K562 (cell line): ENCODE results near the gene CEP295NL. TPM values are rescaled to one million over a fixed set of nuclear protein-coding genes. Genes with fewer than 3 reads are reported as not detected.

Experiments used
- ARID1B ChIP-seq: fragments of 450-650 bp; IDR thresholded peaks from 2 replicates; pipeline ENCODE4 v1.6.1; 2016; ENCODE audit warnings: antibody characterized with exemption, mild to moderate bottlenecking, inconsistent platforms
- ARNT ChIP-seq, 2 experiments: fragments of 450-650 bp; IDR thresholded peaks; 2 replicates each; pipeline ENCODE4 v1.6.1; 2016; ENCODE audit warnings: mild to moderate bottlenecking in 1 of 2
- ATF1 ChIP-seq, 2 experiments: fragments of 450-650 bp in 1 of 2; IDR thresholded peaks; 2 replicates each; pipeline ENCODE4 v1.6.1; 2016; ENCODE audit warnings: missing compliant biosample characterization in 1 of 2, missing genetic modification characterization in 1 of 2
- ATF7 ChIP-seq: fragments of 450-650 bp; IDR thresholded peaks from 2 replicates; pipeline ENCODE4 v1.7.1; 2014; ENCODE audit warnings: mild to moderate bottlenecking, moderate library complexity
- EZH2 ChIP-seq: IDR thresholded peaks from 2 replicates; pipeline ENCODE4 v1.6.1; 2012; ENCODE audit warnings: low read depth, mild to moderate bottlenecking, inconsistent platforms, low read length, borderline replicate concordance
- FOSL1 ChIP-seq: fragments of 200-800 bp; sonication (Bioruptor generic); conservative IDR thresholded peaks from 2 replicates; pipeline ENCODE4 v1.6.1; 2016; ENCODE audit warnings: missing genetic modification characterization, missing compliant biosample characterization
- FOXM1 ChIP-seq, 2 experiments: fragments of 450-650 bp in 1 of 2; sonication (generic) in 1 of 2; formaldehyde crosslinking in 1 of 2; IDR thresholded peaks; 2 replicates each; pipeline versions ENCODE4 v1.6.1 to v1.9.0; 2017 to 2022; ENCODE audit warnings: low read depth in 2 of 2, mild to moderate bottlenecking in 2 of 2, missing genetic modification reagents in 1 of 2, moderate library complexity in 1 of 2
- GABPB2 ChIP-seq: fragments of 250-450 bp; sonication (Bioruptor Pico); conservative IDR thresholded peaks from 2 replicates; pipeline ENCODE4 v1.5.1; 2021; ENCODE audit warnings: mild to moderate bottlenecking
- HDAC2 ChIP-seq: fragments of 450-650 bp; IDR thresholded peaks from 2 replicates; pipeline ENCODE4 v1.6.1; 2016; ENCODE audit warnings: mild to moderate bottlenecking
- HMBOX1 ChIP-seq: sonication (generic); IDR thresholded peaks from 2 replicates; pipeline ENCODE4 v1.6.1; 2016
- ID3 ChIP-seq, 2 experiments: fragments of 250-450 bp in 1 of 2; fragments of 450-650 bp in 1 of 2; sonication (Bioruptor Pico) in 1 of 2; IDR thresholded peaks; 2 replicates each; pipeline versions ENCODE4 v1.6.1 to v1.8.0; 2016 to 2021; ENCODE audit warnings: mild to moderate bottlenecking in 2 of 2, moderate library complexity in 2 of 2, missing compliant biosample characterization in 1 of 2, missing genetic modification characterization in 1 of 2
- NFIC ChIP-seq: fragments of 450-650 bp; IDR thresholded peaks from 2 replicates; pipeline ENCODE4 v1.6.1; 2017; ENCODE audit warnings: mild to moderate bottlenecking, inconsistent platforms
- PML ChIP-seq: IDR thresholded peaks from 2 replicates; pipeline ENCODE4 v1.6.1; 2012; ENCODE audit warnings: low read length, inconsistent platforms
- PTBP1 ChIP-seq: fragments of 200-400 bp; formaldehyde crosslinking; IDR thresholded peaks from 2 replicates; pipeline ENCODE4 v1.6.1; 2017; ENCODE audit warnings: low read depth, low read length
- RBM17 ChIP-seq: fragments of 200-400 bp; formaldehyde crosslinking; IDR thresholded peaks from 2 replicates; pipeline ENCODE4 v1.6.1; 2017; ENCODE audit warnings: low read depth, mild to moderate bottlenecking, low read length, borderline replicate concordance
- SMAD4 ChIP-seq: fragments of 250-450 bp; sonication (Bioruptor Pico); conservative IDR thresholded peaks from 2 replicates; pipeline ENCODE4 v1.8.0; 2021; ENCODE audit warnings: inconsistent platforms, mild to moderate bottlenecking, moderate library complexity
- SMARCA4 ChIP-seq: fragments of 450-650 bp; IDR thresholded peaks from 2 replicates; pipeline ENCODE4 v1.6.1; 2016
- SP2 ChIP-seq: IDR thresholded peaks from 2 replicates; pipeline ENCODE4 v1.6.1; 2011; ENCODE audit warnings: mild to moderate bottlenecking, low read depth, low read length, moderate library complexity; ENCODE audit not compliant: poor library complexity, severe bottlenecking; ENCODE audit errors: extremely low read depth
- TAL1 ChIP-seq: fragments of 450-650 bp; IDR thresholded peaks from 2 replicates; pipeline ENCODE4 v1.6.1; 2016; ENCODE audit warnings: mild to moderate bottlenecking
- TFE3 ChIP-seq: fragments of 450-650 bp; formaldehyde crosslinking; IDR thresholded peaks from 2 replicates; pipeline ENCODE4 v1.4.0; 2020; ENCODE audit warnings: mild to moderate bottlenecking, mixed read lengths
- XRCC5 ChIP-seq: fragments of 200-400 bp; formaldehyde crosslinking; IDR thresholded peaks from 2 replicates; pipeline ENCODE4 v1.6.1; 2017; ENCODE audit warnings: low read depth, mild to moderate bottlenecking, low read length
- ZC3H11A ChIP-seq: IDR thresholded peaks from 2 replicates; pipeline ENCODE4 v1.6.1; 2012; ENCODE audit warnings: low read depth, low read length, improper control_type of control experiment
- ZNF174 ChIP-seq: fragments of 250-450 bp; sonication (Bioruptor Pico); IDR thresholded peaks from 2 replicates; pipeline ENCODE4 v1.4.0; 2020; ENCODE audit warnings: mild to moderate bottlenecking
- ZNF395 ChIP-seq: fragments of 200-800 bp; sonication (Bioruptor generic); IDR thresholded peaks from 2 replicates; pipeline ENCODE4 v1.6.1; 2017; ENCODE audit warnings: missing genetic modification characterization, missing compliant biosample characterization
- ZNF436 ChIP-seq: fragments of 250-450, 450-650 bp; sonication (Bioruptor Pico); formaldehyde crosslinking; IDR thresholded peaks from 2 replicates; pipeline ENCODE4 v1.7.0; 2020; ENCODE audit warnings: mild to moderate bottlenecking
- ZNF766 ChIP-seq: fragments of 200-800 bp; sonication (Bioruptor generic); conservative IDR thresholded peaks from 2 replicates; pipeline ENCODE4 v1.6.1; 2016; ENCODE audit warnings: missing genetic modification characterization, missing compliant biosample characterization
- polyA plus RNA-seq, 8 experiments: library from polyadenylated mRNA; depleted of rRNA in 4 of 8; stranded (reverse) in 5 of 8; unstranded in 3 of 8; fragments of >200 nt; fragmentation: Nextera tagmentation in 2 of 8; fragmentation: Illumina TruSeq in 1 of 8; extraction: Ambion mirVana in 2 of 8; extraction: Trizol in 1 of 8; gene quantifications; 2 replicates each; pipeline versions ENCODE4 v1.2.1 to v1.2.3, GENCODE V29; 2011 to 2014; ENCODE audit warnings: inconsistent platforms in 1 of 8, missing spikeins in 1 of 8
- total RNA-seq, 7 experiments: library from RNA; depleted of rRNA in 6 of 7; stranded (reverse); fragments of >200 nt in 6 of 7; fragmentation: Illumina TruSeq in 2 of 7; extraction: Trizol in 2 of 7; gene quantifications; 2 replicates each; pipeline versions ENCODE4 v1.2.1 to v1.2.3, GENCODE V29; 2011 to 2021; ENCODE audit warnings: low replicate concordance in 1 of 7

The CEP295NL gene
- total and polyA plus RNA-seq, 9 of the 15 experiments (the other 6 are each of a cell fraction or from before 2014, with no cell fraction given), result not detected

- TF ChIP-seq RBM17 (no peak), ZNF395 (CRISPR knock-in tag) (no peak), ARID1B (peak; percentile 90), SMARCA4 (peak; percentile 82), ARNT (IDR thresholded peaks at IDR 0.05) (0 out of 4 replicates have a peak, but pooled peaks of 1 of the 2 experiments have one; percentile 33), XRCC5 (no peak), TAL1 (peak; percentile 88), PTBP1 (no peak), ATF7 (peak; percentile 69; the same call in 1 of the 2 replicates), ATF1 (CRISPR knock-in tag; IDR thresholded peaks at IDR 0.05) (no peak), ATF1 (tag; IDR thresholded peaks at IDR 0.05) (peak; percentile 39), ZNF174 (CRISPR knock-in tag) (no peak), HDAC2 (peak; percentile 54; the same call in 1 of the 2 replicates), SMAD4 (CRISPR knock-in tag) (0 out of 2 replicates have a peak, but pooled peaks have one; percentile 39), FOSL1 (tag) (peak; percentile 42; the same call in 1 of the 2 replicates), ZNF436 (CRISPR knock-in tag) (no peak), NFIC (peak; percentile 21; the same call in 1 of the 2 replicates), EZH2 (no peak), TFE3 (CRISPR knock-in tag) (no peak), ZC3H11A (no peak), PML (peak; percentile 60; the same call in 1 of the 2 replicates), GABPB2 (CRISPR knock-in tag) (no peak), SP2 (no peak), HMBOX1 (peak; percentile 78; the same call in 1 of the 2 replicates), FOXM1 (IDR thresholded peaks at IDR 0.05; ENCODE audit: low read depth) (peak; percentile 57; the same call in 1 of the 2 replicates), FOXM1 (CRISPR knock-in tag; IDR thresholded peaks at IDR 0.05; ENCODE audit: low read depth) (no peak), ID3 (CRISPR knock-in tag; IDR thresholded peaks at IDR 0.05) (no peak), ID3 (tag; IDR thresholded peaks at IDR 0.05) (no peak), ZNF766 (CRISPR knock-in tag) (peak; percentile 64; the same call in 1 of the 2 replicates)
Measured at GRCh38 chr17:78853926-78854394, 49.0 kb downstream of the CEP295NL start (continued).
